Measurements from ENCODE around the gene TMEM114. TPM values are rescaled to one million over a fixed set of nuclear protein-coding genes. Genes with fewer than 3 reads are reported as not detected.

TMEM114 gene
- total RNA-seq, 1 experiment from 2014 or later: not detected

GRCh38 chr16:8528471-8528870, 61.8 kb downstream of the TMEM114 start:
- no peaks in the 10 kb centered on the region for H3K36me3 ChIP-seq (ENCODE audit: low read depth)
- no peak for DNase-seq
- H3K9me3 ChIP-seq (ENCODE audit: insufficient read depth, low read depth): no peaks in the 10 kb centered on the region
- no peak overlapping the region for H2AFZ ChIP-seq
- H3K4me2 ChIP-seq: no peak overlapping the region
- no peak overlapping the region for H3K27ac ChIP-seq
- H3K4me1 ChIP-seq (replicated peaks; ENCODE audit: insufficient read depth): no peaks in the 10 kb centered on the region
- no peaks in the 10 kb centered on the region for H3K79me2 ChIP-seq (ENCODE audit: low read depth)
- no peaks in the 10 kb centered on the region for H4K20me1 ChIP-seq (ENCODE audit: insufficient read depth)
- BruUV-seq (replicated peaks): no TSS peak
- no peaks in the 10 kb centered on the region for H3K9me2 ChIP-seq (ENCODE audit: insufficient read depth)
- CTCF ChIA-PET: no interaction called here
- H3F3A ChIP-seq (ENCODE audit: insufficient read depth, low read depth): no peaks in the 10 kb centered on the region
- no peak overlapping the region for H3K4me3 ChIP-seq
- intact Hi-C loops (cut with micrococcal nuclease; ENCODE audit: unreplicated experiment): no loop called here
- no peak for TF ChIP-seq CTCF (conservative IDR thresholded peaks at IDR 0.05)
- TF ChIP-seq EZH2 (IDR thresholded peaks at IDR 0.05; ENCODE audit: low read depth): no peak
- H3K27me3 ChIP-seq (ENCODE audit: insufficient read depth, low read depth): peaks cover 85% of the 10 kb centered on the region
- POLR2A ChIA-PET (ENCODE audit: unreplicated experiment): no interaction called here

- Histone ChIP-seq H3K4me1 (replicated peaks; ENCODE audit: insufficient read depth) (no peaks in the 10 kb centered on the region), H2AFZ (no peak overlapping the region), H3K9me3 (ENCODE audit: insufficient read depth, low read depth) (no peaks in the 10 kb centered on the region), H4K20me1 (ENCODE audit: insufficient read depth) (no peaks in the 10 kb centered on the region), H3K79me2 (ENCODE audit: low read depth) (no peaks in the 10 kb centered on the region), H3K4me2 (no peak overlapping the region), H3K9me2 (ENCODE audit: insufficient read depth) (no peaks in the 10 kb centered on the region), H3K36me3 (ENCODE audit: low read depth) (no peaks in the 10 kb centered on the region), H3K4me3 (no peak overlapping the region), H3K27me3 (ENCODE audit: insufficient read depth, low read depth) (peaks cover 89% of the 10 kb centered on the region), H3K27ac (no peak overlapping the region), H3F3A (ENCODE audit: insufficient read depth, low read depth) (no peaks in the 10 kb centered on the region)
- CTCF ChIA-PET: no interaction called here
- DNase-seq: no peak
- intact Hi-C loops (cut with micrococcal nuclease; ENCODE audit: unreplicated experiment): no loop called here
- no TSS peak for BruUV-seq (replicated peaks)
- TF ChIP-seq CTCF (conservative IDR thresholded peaks at IDR 0.05) (no peak), EZH2 (IDR thresholded peaks at IDR 0.05; ENCODE audit: low read depth) (no peak)
- POLR2A ChIA-PET (ENCODE audit: unreplicated experiment): no interaction called here
Measured at GRCh38 chr16:8523932-8524331, 66.4 kb downstream of the TMEM114 start.

GRCh38 chr16:8522757-8523156, 67.6 kb downstream of the TMEM114 start:
- H3K4me2 ChIP-seq: no peak overlapping the region
- intact Hi-C loops (cut with micrococcal nuclease; ENCODE audit: unreplicated experiment): no loop called here
- DNase-seq: no peak
- H2AFZ ChIP-seq: no peak overlapping the region
- H3K9me2 ChIP-seq (ENCODE audit: insufficient read depth): no peaks in the 10 kb centered on the region
- H3K27me3 ChIP-seq (ENCODE audit: insufficient read depth, low read depth): peaks cover 89% of the 10 kb centered on the region
- POLR2A ChIA-PET (ENCODE audit: unreplicated experiment): no interaction called here
- H3K27ac ChIP-seq: no peak overlapping the region
- H3F3A ChIP-seq (ENCODE audit: insufficient read depth, low read depth): no peaks in the 10 kb centered on the region
- H3K79me2 ChIP-seq (ENCODE audit: low read depth): no peaks in the 10 kb centered on the region
- H3K36me3 ChIP-seq (ENCODE audit: low read depth): no peaks in the 10 kb centered on the region
- H4K20me1 ChIP-seq (ENCODE audit: insufficient read depth): no peaks in the 10 kb centered on the region
- CTCF ChIA-PET: no interaction called here
- no peak overlapping the region for H3K4me3 ChIP-seq
- no peaks in the 10 kb centered on the region for H3K9me3 ChIP-seq (ENCODE audit: insufficient read depth, low read depth)
- no TSS peak for BruUV-seq (replicated peaks)
- no peaks in the 10 kb centered on the region for H3K4me1 ChIP-seq (replicated peaks; ENCODE audit: insufficient read depth)
- TF ChIP-seq CTCF (conservative IDR thresholded peaks at IDR 0.05) (no peak), EZH2 (IDR thresholded peaks at IDR 0.05; ENCODE audit: low read depth) (no peak)
